ENCODE measurements around the gene MALT1.

DNA sequence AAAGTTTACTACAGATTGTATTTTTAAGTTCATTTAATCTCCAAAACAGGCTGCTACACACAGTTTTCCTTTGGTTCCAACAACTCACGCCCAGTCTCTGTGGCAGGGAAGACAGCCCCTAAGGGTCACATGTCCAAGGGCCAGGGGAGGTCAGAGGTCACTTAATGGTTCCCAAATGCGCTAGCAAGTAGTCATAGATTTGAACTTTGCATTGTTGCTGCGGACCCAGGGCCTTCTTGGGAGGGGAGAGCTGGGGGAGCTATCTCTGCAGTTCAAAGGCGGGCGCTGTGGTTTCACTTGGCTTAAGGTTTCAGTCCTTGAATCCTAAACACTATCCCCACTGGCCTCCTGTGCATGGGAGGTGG lies 118.6 kb downstream of the MALT1 start:
- TF ChIP-seq, protein P1, sequence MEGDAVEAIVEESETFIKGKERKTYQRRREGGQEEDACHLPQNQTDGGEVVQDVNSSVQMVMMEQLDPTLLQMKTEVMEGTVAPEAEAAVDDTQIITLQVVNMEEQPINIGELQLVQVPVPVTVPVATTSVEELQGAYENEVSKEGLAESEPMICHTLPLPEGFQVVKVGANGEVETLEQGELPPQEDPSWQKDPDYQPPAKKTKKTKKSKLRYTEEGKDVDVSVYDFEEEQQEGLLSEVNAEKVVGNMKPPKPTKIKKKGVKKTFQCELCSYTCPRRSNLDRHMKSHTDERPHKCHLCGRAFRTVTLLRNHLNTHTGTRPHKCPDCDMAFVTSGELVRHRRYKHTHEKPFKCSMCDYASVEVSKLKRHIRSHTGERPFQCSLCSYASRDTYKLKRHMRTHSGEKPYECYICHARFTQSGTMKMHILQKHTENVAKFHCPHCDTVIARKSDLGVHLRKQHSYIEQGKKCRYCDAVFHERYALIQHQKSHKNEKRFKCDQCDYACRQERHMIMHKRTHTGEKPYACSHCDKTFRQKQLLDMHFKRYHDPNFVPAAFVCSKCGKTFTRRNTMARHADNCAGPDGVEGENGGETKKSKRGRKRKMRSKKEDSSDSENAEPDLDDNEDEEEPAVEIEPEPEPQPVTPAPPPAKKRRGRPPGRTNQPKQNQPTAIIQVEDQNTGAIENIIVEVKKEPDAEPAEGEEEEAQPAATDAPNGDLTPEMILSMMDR (conservative IDR thresholded peaks at IDR 0.05; ENCODE audit: low read length) = no peak
- TF ChIP-seq EZH2phosphoT487 (IDR thresholded peaks at IDR 0.05; ENCODE audit: borderline replicate concordance, low read depth, low read length) = no peak

All from OCI-LY7 (cell line).